ENCODE measurements around the gene TAS2R14. TPM values are rescaled to one million over a fixed set of nuclear protein-coding genes. Genes with fewer than 3 reads are reported as not detected.

The TAS2R14 gene
- total RNA-seq, 2 donors from 2014 or later: 4.0 to 4.9 TPM

- H3K27me3 ChIP-seq: no peaks in the 10 kb centered on the region
- 90 to 91% methylated on average over 5 of the region's 5 CpGs for WGBS, 2 donors
- no peak for TF ChIP-seq POLR2A (IDR thresholded peaks at IDR 0.05)
- TF ChIP-seq, protein P1, sequence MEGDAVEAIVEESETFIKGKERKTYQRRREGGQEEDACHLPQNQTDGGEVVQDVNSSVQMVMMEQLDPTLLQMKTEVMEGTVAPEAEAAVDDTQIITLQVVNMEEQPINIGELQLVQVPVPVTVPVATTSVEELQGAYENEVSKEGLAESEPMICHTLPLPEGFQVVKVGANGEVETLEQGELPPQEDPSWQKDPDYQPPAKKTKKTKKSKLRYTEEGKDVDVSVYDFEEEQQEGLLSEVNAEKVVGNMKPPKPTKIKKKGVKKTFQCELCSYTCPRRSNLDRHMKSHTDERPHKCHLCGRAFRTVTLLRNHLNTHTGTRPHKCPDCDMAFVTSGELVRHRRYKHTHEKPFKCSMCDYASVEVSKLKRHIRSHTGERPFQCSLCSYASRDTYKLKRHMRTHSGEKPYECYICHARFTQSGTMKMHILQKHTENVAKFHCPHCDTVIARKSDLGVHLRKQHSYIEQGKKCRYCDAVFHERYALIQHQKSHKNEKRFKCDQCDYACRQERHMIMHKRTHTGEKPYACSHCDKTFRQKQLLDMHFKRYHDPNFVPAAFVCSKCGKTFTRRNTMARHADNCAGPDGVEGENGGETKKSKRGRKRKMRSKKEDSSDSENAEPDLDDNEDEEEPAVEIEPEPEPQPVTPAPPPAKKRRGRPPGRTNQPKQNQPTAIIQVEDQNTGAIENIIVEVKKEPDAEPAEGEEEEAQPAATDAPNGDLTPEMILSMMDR (IDR thresholded peaks at IDR 0.05): no peak
- no peak overlapping the region for H3K27ac ChIP-seq
- no peak overlapping the region for H3K4me3 ChIP-seq
- no peaks in the 10 kb centered on the region for H3K4me1 ChIP-seq
- H3K9me3 ChIP-seq: no peaks in the 10 kb centered on the region
- no peaks in the 10 kb centered on the region for H3K36me3 ChIP-seq (replicated peaks in 1 of 2; ENCODE audit: insufficient read depth in 1 of 2, low read depth in 2 of 2)
- DNase-seq: no peak
- no peak for ATAC-seq
- intact Hi-C loops (cut with DNase I): no loop called here
These were observed 12.8 kb downstream of the TAS2R14 start for GRCh38 chr12:10926269-10926668.

DNA sequence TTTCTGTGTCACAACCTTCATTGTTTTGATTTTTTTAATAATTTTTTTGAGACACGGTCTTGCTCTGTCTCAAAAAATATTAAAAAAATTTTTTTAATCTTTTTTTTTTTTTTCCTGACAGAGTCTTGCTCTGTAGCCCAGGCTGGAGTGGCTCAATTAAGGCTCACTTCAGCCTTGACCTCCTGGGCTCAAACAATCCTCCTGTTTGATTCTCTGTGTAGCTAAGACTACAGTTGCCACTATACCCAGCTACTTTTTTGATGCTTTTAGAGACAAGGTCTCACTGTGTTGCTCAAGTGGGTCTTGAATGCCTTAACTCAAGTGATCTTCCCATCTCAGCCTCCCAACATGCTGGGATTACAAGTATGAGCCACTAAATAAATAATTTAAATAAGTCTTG lies 19.3 kb downstream of the TAS2R14 start:
- intact Hi-C loops (cut with DNase I): no loop called here
- DNase-seq (no peak), ATAC-seq (no peak)
- Histone ChIP-seq H3K9me3 (no peaks in the 10 kb centered on the region), H3K4me1 (no peaks in the 10 kb centered on the region), H3K27ac (no peak overlapping the region), H3K36me3 (replicated peaks in 1 of 2; ENCODE audit: insufficient read depth in 1 of 2, low read depth in 2 of 2) (no peaks in the 10 kb centered on the region), H3K4me3 (no peak overlapping the region), H3K27me3 (no peaks in the 10 kb centered on the region)
- TF ChIP-seq, protein P1 (IDR thresholded peaks at IDR 0.05): no peak
- TF ChIP-seq POLR2A (IDR thresholded peaks at IDR 0.05): no peak
- 94 to 95% methylated on average over 1 of the region's 1 CpG for WGBS, 2 donors

DNA sequence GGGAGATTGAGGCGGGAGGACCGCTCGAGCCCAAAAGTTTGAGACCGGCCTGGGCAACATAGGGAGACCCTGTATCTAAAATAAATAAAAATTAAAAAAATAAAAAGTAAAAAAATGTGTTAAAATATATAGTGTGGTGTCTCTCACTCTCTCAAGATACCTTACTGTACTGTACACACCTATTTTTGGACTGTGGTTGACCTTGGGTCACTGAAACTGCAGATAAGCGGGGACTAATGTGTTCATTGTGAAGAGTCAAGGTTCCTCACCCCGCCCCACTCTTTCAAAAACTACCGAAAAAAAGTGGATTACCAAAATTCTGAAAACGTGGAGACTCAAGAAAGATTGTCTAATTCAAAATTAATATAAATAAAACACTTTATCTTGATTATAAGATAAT lies 28.7 kb downstream of the TAS2R14 start:
- Histone ChIP-seq H3K9me3 (no peaks in the 10 kb centered on the region), H3K27me3 (no peaks in the 10 kb centered on the region), H3K27ac (no peak overlapping the region), H3K36me3 (replicated peaks in 1 of 2; ENCODE audit: insufficient read depth in 1 of 2, low read depth in 2 of 2) (no peaks in the 10 kb centered on the region), H3K4me1 (no peaks in the 10 kb centered on the region), H3K4me3 (no peak overlapping the region)
- 62 to 68% methylated on average over 8 of the region's 8 CpGs for WGBS, 2 donors
- ATAC-seq (no peak), DNase-seq (no peak)
- intact Hi-C loops (cut with DNase I): no loop called here
- TF ChIP-seq, protein P1 (IDR thresholded peaks at IDR 0.05): no peak
- no peak for TF ChIP-seq POLR2A (IDR thresholded peaks at IDR 0.05)

DNA sequence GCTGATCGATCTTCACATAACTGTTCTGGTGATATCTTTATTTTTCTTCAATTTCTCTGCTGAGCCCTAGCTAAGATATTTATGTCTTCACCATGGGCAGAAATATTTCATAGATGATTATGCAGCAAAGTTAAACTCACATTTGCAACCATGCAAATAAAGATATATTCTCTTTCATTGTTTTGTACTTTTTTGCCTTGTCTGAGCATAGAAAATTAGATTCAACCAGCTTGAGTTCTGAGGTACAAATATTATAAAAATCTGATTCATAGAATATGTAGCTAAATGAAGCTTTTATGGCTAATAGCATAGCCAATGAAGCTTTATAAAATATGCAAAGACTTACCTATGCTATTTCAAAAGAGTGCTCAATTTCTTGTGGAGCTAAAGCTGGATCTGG lies 29.6 kb downstream of the TAS2R14 start, which contains the start of gene TAS2R13:
Gene TAS2R13, minus strand, starts transcription at position 101 of the 400 bp plus-strand sequence. CDS start 264 bp downstream, outside the sequence.
- Histone ChIP-seq H3K4me3 (no peak within 1 kb of the TSS), H3K9me3 (no peaks in the 10 kb centered on the region), H3K4me1 (no peaks in the 10 kb centered on the region), H3K36me3 (replicated peaks in 1 of 2; ENCODE audit: insufficient read depth in 1 of 2, low read depth in 2 of 2) (no peaks in the 10 kb centered on the region), H3K27me3 (no peaks in the 10 kb centered on the region), H3K27ac (no peak within 1 kb of the TSS)
- ATAC-seq (no peak), DNase-seq (no peak)
- WGBS, 2 donors: 83 to 91% methylated on average over 1 of the region's 1 CpG
- TF ChIP-seq, protein P1 (IDR thresholded peaks at IDR 0.05): no peak
- no peak for TF ChIP-seq POLR2A (IDR thresholded peaks at IDR 0.05)
- intact Hi-C loops (cut with DNase I): no loop called here

DNA sequence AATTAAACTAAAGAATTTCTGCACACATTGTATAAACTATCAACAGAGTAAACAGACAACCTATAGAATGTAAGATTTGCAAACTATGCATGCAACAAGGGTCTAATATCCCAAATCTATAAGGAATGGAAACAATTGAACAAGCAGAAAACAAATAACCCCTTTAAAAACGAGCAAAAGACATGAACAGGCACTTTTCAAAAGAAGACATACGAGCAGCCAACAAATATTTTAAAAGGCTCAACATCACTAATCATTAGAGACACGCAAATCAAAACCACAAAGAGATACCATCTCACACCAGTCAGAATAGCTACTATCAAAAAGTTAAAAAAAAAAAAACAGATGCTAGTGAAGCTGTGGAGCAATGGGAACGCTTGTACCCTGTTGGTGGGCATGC lies 34.4 kb downstream of the TAS2R14 start:
- DNase-seq (no peak), ATAC-seq (no peak)
- H3K9me3 ChIP-seq: peaks cover 0 to 8% (median 0%) of the 10 kb centered on the region in 3 donors
- H3K4me1 ChIP-seq: no peaks in the 10 kb centered on the region
- TF ChIP-seq POLR2A (IDR thresholded peaks at IDR 0.05): no peak
- TF ChIP-seq, protein P1 (IDR thresholded peaks at IDR 0.05): no peak
- no peak overlapping the region for H3K27ac ChIP-seq
- H3K27me3 ChIP-seq: no peaks in the 10 kb centered on the region
- intact Hi-C loops (cut with DNase I): no loop called here
- H3K4me3 ChIP-seq: no peak overlapping the region
- WGBS, 2 donors: 91 to 92% methylated on average over 4 of the region's 4 CpGs
- H3K36me3 ChIP-seq (replicated peaks in 1 of 2; ENCODE audit: insufficient read depth in 1 of 2, low read depth in 2 of 2): no peaks in the 10 kb centered on the region

Data from body of pancreas (tissue), 4 donors.